Measurements from ENCODE around the gene TMEM53. TPM values are rescaled to one million over a fixed set of nuclear protein-coding genes. Genes with fewer than 3 reads are reported as not detected.

Gene TMEM53
- total RNA-seq, 1 donor from 2014 or later: 11.8 TPM

DNA sequence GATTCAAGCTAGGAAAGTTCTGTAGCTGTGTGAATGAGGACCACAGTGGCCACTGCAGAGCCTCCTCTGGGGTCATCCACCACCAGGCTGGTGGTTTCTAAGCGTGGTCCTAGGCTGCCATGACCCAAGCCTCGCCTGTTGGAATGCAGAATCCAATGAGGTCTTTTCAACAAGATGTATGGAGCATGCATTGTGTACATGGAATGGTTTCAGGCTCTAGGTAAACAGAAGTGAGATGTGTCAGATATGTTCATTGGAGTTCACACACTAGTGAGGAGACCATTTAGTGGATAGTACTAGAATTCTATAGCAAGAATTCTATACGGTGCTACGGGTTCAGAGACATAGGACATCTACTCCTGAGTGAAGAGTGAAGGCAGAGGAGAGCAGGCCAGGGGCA lies 46.0 kb upstream of the TMEM53 start:
- Mint-ChIP-seq H3K27me3 (peaks cover 11% of the 10 kb centered on the region), H3K4me1 (ENCODE audit: low read depth) (peaks cover 1% of the 10 kb centered on the region), H3K4me3 (ENCODE audit: low read depth) (no peak overlapping the region), H3K27ac (no peak overlapping the region), H3K36me3 (ENCODE audit: insufficient read depth) (no peaks in the 10 kb centered on the region), H3K9me3 (ENCODE audit: low read depth) (no peaks in the 10 kb centered on the region)
- no peak for TF ChIP-seq CTCF (IDR thresholded peaks at IDR 0.05; ENCODE audit: unreplicated experiment)
- DNase-seq (ENCODE audit: low spot score, unreplicated experiment): no peak

- no peaks in the 10 kb centered on the region for H3K4me1 Mint-ChIP-seq (ENCODE audit: low read depth)
- no peak for TF ChIP-seq CTCF (IDR thresholded peaks at IDR 0.05; ENCODE audit: unreplicated experiment)
- no peak overlapping the region for H3K4me3 Mint-ChIP-seq (ENCODE audit: low read depth)
- H3K27me3 Mint-ChIP-seq: peaks cover 11% of the 10 kb centered on the region
- no peak for DNase-seq (ENCODE audit: low spot score, unreplicated experiment)
- no peaks in the 10 kb centered on the region for H3K36me3 Mint-ChIP-seq (ENCODE audit: insufficient read depth)
- no peak overlapping the region for H3K27ac Mint-ChIP-seq
- H3K9me3 Mint-ChIP-seq (ENCODE audit: low read depth): no peaks in the 10 kb centered on the region
These were observed 45.0 kb upstream of the TMEM53 start for GRCh38 chr1:44719318-44719717.

DNA sequence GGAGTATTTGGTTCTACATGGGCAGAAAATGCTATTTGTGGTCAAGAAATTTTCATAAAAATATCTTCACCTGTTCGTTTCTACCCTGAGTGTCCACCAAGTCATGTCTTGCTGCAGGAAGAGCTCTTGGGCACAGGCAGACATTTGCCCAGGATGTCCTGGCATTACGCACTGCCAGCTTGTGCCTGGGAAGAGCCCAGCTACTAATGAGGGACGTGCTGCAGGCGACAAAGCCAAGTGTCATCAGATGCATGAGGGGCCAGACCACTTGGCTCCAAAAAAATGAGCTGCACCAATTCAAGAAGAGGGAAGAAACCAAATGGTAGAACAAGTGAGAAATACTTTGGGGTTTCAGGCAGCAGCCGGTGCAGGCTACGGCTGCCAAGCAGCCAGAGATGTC lies 43.8 kb upstream of the TMEM53 start:
- Mint-ChIP-seq H3K27me3 (peaks cover 11% of the 10 kb centered on the region), H3K27ac (no peak overlapping the region), H3K4me3 (ENCODE audit: low read depth) (no peak overlapping the region)

DNA sequence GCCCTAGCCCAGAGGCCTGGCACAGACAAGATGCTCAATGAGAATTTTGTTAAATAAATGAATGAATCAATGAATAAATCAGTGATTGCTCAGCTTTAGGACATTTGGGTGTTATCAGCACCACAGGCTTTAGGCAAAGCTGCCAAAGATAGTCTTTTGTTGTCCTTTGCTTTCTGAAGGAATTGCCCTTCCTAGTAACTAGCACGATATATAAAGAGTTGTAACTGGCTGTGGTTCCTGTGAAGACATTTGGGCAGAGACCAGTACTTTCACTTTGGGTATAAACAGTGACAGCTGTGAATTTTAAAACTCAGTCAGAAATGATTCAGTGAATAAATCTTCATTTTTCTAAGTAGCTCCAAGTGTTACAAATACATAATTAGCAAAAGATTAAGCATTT lies 43.4 kb upstream of the TMEM53 start:
- H3K9me3 Mint-ChIP-seq (ENCODE audit: low read depth): no peaks in the 10 kb centered on the region
- no peak overlapping the region for H3K27ac Mint-ChIP-seq
- no peak for DNase-seq (ENCODE audit: low spot score, unreplicated experiment)
- no peak for TF ChIP-seq CTCF (IDR thresholded peaks at IDR 0.05; ENCODE audit: unreplicated experiment)
- H3K4me1 Mint-ChIP-seq (ENCODE audit: low read depth): no peaks in the 10 kb centered on the region
- H3K36me3 Mint-ChIP-seq (ENCODE audit: insufficient read depth): no peaks in the 10 kb centered on the region
- H3K27me3 Mint-ChIP-seq: peaks cover 11% of the 10 kb centered on the region
- no peak overlapping the region for H3K4me3 Mint-ChIP-seq (ENCODE audit: low read depth)

More for the DNA sequence above, 43.8 kb upstream of the TMEM53 start:
- H3K9me3 Mint-ChIP-seq (ENCODE audit: low read depth): no peaks in the 10 kb centered on the region
- TF ChIP-seq CTCF (IDR thresholded peaks at IDR 0.05; ENCODE audit: unreplicated experiment): no peak
- no peaks in the 10 kb centered on the region for H3K4me1 Mint-ChIP-seq (ENCODE audit: low read depth)
- no peak for DNase-seq (ENCODE audit: low spot score, unreplicated experiment)
- H3K36me3 Mint-ChIP-seq (ENCODE audit: insufficient read depth): no peaks in the 10 kb centered on the region

GRCh38 chr1:44717156-44717555 lies 42.9 kb upstream of the TMEM53 start:
- peaks cover 11% of the 10 kb centered on the region for H3K27me3 Mint-ChIP-seq
- no peak for TF ChIP-seq CTCF (IDR thresholded peaks at IDR 0.05; ENCODE audit: unreplicated experiment)
- H3K9me3 Mint-ChIP-seq (ENCODE audit: low read depth): no peaks in the 10 kb centered on the region
- H3K4me3 Mint-ChIP-seq (ENCODE audit: low read depth): no peak overlapping the region
- H3K27ac Mint-ChIP-seq: no peak overlapping the region
- DNase-seq (ENCODE audit: low spot score, unreplicated experiment): no peak
- no peaks in the 10 kb centered on the region for H3K36me3 Mint-ChIP-seq (ENCODE audit: insufficient read depth)
- no peaks in the 10 kb centered on the region for H3K4me1 Mint-ChIP-seq (ENCODE audit: low read depth)

Data from progenitor cell of endocrine pancreas (in vitro differentiated cells).